AG09319 (cell line): Measurements from ENCODE around the gene PDZD2.

Source experiments
- DNase-seq: peaks from one replicate; pipeline ENCODE4 v3.0.0-alpha.2; 2010; ENCODE audit warnings: low read depth; ENCODE audit errors: extremely low read depth
- CTCF ChIP-seq: IDR thresholded peaks from 2 replicates; pipeline ENCODE4 v1.5.1; 2011; ENCODE audit warnings: low read depth, mild to moderate bottlenecking, inconsistent platforms, low read length, moderate library complexity

Gene PDZD2

GRCh38 chr5:32095261-32095671 is 456.3 kb downstream of the PDZD2 start:
- no peak for TF ChIP-seq CTCF
- DNase-seq: no peak

GRCh38 chr5:32096891-32097595 is 458.1 kb downstream of the PDZD2 start:
- TF ChIP-seq CTCF: no peak
- DNase-seq: no peak

- TF ChIP-seq CTCF: no peak
- no peak for DNase-seq
Observed at GRCh38 chr5:32098291-32098690, 459.4 kb downstream of the PDZD2 start.

GRCh38 chr5:32098890-32099310 is 460.0 kb downstream of the PDZD2 start:
- no peak for DNase-seq
- TF ChIP-seq CTCF: no peak

GRCh38 chr5:32099486-32100035 is 460.6 kb downstream of the PDZD2 start:
- DNase-seq: no peak
- no peak for TF ChIP-seq CTCF

- peak; percentile 36 for DNase-seq
- TF ChIP-seq CTCF: no peak
Observed at GRCh38 chr5:32100230-32100629, 461.3 kb downstream of the PDZD2 start.

GRCh38 chr5:32100691-32101302 is 461.9 kb downstream of the PDZD2 start:
- no peak for TF ChIP-seq CTCF
- DNase-seq: no peak
